Esophagus squamous epithelium (tissue), 5 donors: ENCODE data around the gene DUSP15. TPM values are rescaled to one million over a fixed set of nuclear protein-coding genes. Genes with fewer than 3 reads are reported as not detected.

ENCODE experiments used
- DNase-seq: peaks from one replicate; lab custom pipeline; 2025; lab: John Stamatoyannopoulos, UW
- H3K27ac ChIP-seq, 4 donors: fragments of 200-600 bp; sonication (generic); one replicate each; pipeline ENCODE4 v1.5.1; 2016 to 2019; ENCODE audit warnings: mild to moderate bottlenecking in 1 of 4
- H3K27me3 ChIP-seq, 4 donors: fragments of 200-600 bp; sonication (generic); 1 replicate in 3 of 4; 2 replicates in 1 of 4; pipeline versions ENCODE4 v1.5.1 to v1.6.0; 2017 to 2021; ENCODE audit warnings: antibody characterized with exemption in 1 of 4
- H3K36me3 ChIP-seq, 3 donors: fragments of 200-600 bp; sonication (generic); one replicate each; pipeline ENCODE4 v1.5.1; 2016 to 2019
- H3K4me1 ChIP-seq, 3 donors: fragments of 200-600 bp; sonication (generic); one replicate each; pipeline ENCODE4 v1.5.1; 2017 to 2019
- H3K4me3 ChIP-seq, 4 donors: fragments of 200-600 bp; sonication (generic); 1 replicate in 3 of 4; 2 replicates in 1 of 4; pipeline ENCODE4 v1.5.1; 2016 to 2019; ENCODE audit warnings: mild to moderate bottlenecking in 2 of 4, moderate library complexity in 1 of 4
- H3K9me3 ChIP-seq, 3 donors: fragments of 200-600 bp; sonication (generic); one replicate each; pipeline ENCODE4 v1.5.1; 2016 to 2019
- POLR2A ChIP-seq, 4 donors: fragments of 450-650 bp; IDR thresholded peaks; one replicate each; pipeline ENCODE4 v1.6.1; 2017; ENCODE audit warnings: antibody characterized with exemption in 4 of 4, mild to moderate bottlenecking in 4 of 4, moderate library complexity in 3 of 4
- WGBS, 2 donors: methylation state at CpG; one replicate each; pipeline ENCODE4 v1.1.5; 2018; 5-methylcytosine and 5-hydroxymethylcytosine counted together
- intact Hi-C: fragments of 100-400 bp; cut with DNase I; formaldehyde crosslinking; loops from one replicate; pipeline ENCODE4 v1.15.0; 2022
- total RNA-seq, 4 donors: library from RNA; depleted of rRNA; stranded (reverse); fragments of >200 nt; gene quantifications; one replicate each; pipeline ENCODE4 v1.1.0, GENCODE V29; 2016
- TF ChIP-seq, protein P1 (sequence below), 6 experiments: fragments of 450-650 bp in 4 of 6; fragments of 200-600 bp in 2 of 6; sonication (generic) in 2 of 6; IDR thresholded peaks; one replicate each; pipeline ENCODE4 v1.5.1; 2016 to 2019; ENCODE audit warnings: antibody characterized with exemption in 6 of 6, mild to moderate bottlenecking in 4 of 6, moderate library complexity in 4 of 6
- donor health status: DM: yes; HTN: yes; CAD: no.

DUSP15 gene
- total RNA-seq, 4 donors from 2014 or later, result 0.32 to 0.44 (median 0.38) TPM

DNA sequence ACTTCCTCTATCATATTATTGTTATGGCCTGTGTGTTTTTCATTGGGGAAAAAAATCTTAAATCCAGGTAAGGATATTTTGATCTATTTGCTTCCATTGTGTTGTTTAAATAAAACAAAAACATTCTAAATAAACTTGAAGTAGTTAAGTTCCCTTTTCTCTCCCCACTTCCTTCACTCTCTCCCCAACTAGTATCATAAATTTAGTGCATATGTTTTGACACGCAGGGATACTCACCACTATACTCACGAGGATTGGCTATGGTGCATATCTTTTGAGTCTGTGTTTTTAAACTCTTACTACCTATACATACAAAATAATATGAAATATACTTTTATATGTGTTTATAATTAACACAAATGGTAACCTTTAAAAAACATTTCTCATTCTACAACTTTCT is 5.3 kb upstream of the DUSP15 start:
- no peak for TF ChIP-seq POLR2A (IDR thresholded peaks at IDR 0.05)
- TF ChIP-seq, protein P1, sequence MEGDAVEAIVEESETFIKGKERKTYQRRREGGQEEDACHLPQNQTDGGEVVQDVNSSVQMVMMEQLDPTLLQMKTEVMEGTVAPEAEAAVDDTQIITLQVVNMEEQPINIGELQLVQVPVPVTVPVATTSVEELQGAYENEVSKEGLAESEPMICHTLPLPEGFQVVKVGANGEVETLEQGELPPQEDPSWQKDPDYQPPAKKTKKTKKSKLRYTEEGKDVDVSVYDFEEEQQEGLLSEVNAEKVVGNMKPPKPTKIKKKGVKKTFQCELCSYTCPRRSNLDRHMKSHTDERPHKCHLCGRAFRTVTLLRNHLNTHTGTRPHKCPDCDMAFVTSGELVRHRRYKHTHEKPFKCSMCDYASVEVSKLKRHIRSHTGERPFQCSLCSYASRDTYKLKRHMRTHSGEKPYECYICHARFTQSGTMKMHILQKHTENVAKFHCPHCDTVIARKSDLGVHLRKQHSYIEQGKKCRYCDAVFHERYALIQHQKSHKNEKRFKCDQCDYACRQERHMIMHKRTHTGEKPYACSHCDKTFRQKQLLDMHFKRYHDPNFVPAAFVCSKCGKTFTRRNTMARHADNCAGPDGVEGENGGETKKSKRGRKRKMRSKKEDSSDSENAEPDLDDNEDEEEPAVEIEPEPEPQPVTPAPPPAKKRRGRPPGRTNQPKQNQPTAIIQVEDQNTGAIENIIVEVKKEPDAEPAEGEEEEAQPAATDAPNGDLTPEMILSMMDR (IDR thresholded peaks at IDR 0.05), result no peak
- DNase-seq, result no peak
- Histone ChIP-seq H3K27me3 (peaks cover 0 to 16% (median 3%) of the 10 kb centered on the region in 4 donors), H3K9me3 (no peaks in the 10 kb centered on the region), H3K36me3 (no peaks in the 10 kb centered on the region), H3K27ac (no peak overlapping the region), H3K4me1 (peaks cover 0 to 20% (median 3%) of the 10 kb centered on the region in 3 donors), H3K4me3 (no peak overlapping the region)
- 56 to 62% methylated on average over 2 of the region's 2 CpGs for WGBS, 2 donors
- intact Hi-C loops, result no loop called here

DNA sequence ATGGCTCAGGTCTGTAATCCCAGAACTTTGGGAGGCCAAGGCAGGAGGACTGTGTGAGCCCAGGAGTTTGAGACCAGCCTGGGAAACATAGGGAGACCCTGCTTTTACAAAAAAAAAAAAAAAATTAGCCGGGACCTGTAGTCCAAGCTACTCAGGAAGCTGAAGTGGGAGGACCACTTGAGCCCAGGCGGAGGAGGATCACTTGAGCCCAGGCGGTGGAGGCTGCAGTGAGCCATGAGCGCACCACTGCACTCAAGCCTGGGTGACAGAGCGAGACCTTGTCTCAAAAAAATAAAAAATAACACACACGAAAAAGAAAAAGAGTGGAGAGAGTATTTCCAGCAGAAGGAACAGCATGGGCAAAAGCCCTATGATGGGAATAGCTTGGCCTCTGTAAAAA is 2.1 kb upstream of the DUSP15 start:
- H3K27ac ChIP-seq, result no peak overlapping the region
- intact Hi-C loops, result no loop called here
- no peaks in the 10 kb centered on the region for H3K9me3 ChIP-seq
- H3K27me3 ChIP-seq, result peaks cover 0 to 43% (median 5%) of the 10 kb centered on the region in 4 donors
- H3K4me3 ChIP-seq, result no peak overlapping the region
- peaks cover 5 to 23% (median 6%) of the 10 kb centered on the region in 3 donors for H3K4me1 ChIP-seq
- no peak for DNase-seq
- WGBS, 2 donors, result 81 to 90% methylated on average over 6 of the region's 6 CpGs
- no peak for TF ChIP-seq POLR2A (IDR thresholded peaks at IDR 0.05)
- TF ChIP-seq, protein P1 (IDR thresholded peaks at IDR 0.05), result no peak
- no peaks in the 10 kb centered on the region for H3K36me3 ChIP-seq

DNA sequence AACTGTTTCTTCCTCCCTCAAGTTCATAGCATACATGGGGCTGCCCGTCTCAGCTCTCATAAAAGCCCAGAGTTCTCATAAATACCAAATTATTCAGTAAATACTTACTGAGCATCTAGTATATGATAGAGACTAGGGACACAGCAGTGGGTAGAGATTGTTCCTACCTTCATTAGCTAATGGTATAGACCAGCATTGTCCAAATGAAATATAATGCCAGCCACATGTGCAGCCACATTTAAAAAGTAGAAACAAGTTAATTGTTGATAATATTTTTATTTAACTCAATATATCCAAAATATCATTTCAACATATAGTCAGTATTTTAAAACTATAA is 1.3 kb upstream of the DUSP15 start:
- TF ChIP-seq, protein P1 (IDR thresholded peaks at IDR 0.05), result no peak
- TF ChIP-seq POLR2A (IDR thresholded peaks at IDR 0.05), result no peak
- Histone ChIP-seq H3K27me3 (peaks cover 0 to 43% (median 5%) of the 10 kb centered on the region in 4 donors), H3K4me3 (no peak overlapping the region), H3K27ac (no peak overlapping the region), H3K4me1 (peaks cover 5 to 23% (median 6%) of the 10 kb centered on the region in 3 donors), H3K9me3 (no peaks in the 10 kb centered on the region), H3K36me3 (no peaks in the 10 kb centered on the region)
- WGBS, 2 donors, result 93 to 94% methylated on average over 1 of the region's 1 CpG
- DNase-seq, result no peak
- intact Hi-C loops, result no loop called here

DNA sequence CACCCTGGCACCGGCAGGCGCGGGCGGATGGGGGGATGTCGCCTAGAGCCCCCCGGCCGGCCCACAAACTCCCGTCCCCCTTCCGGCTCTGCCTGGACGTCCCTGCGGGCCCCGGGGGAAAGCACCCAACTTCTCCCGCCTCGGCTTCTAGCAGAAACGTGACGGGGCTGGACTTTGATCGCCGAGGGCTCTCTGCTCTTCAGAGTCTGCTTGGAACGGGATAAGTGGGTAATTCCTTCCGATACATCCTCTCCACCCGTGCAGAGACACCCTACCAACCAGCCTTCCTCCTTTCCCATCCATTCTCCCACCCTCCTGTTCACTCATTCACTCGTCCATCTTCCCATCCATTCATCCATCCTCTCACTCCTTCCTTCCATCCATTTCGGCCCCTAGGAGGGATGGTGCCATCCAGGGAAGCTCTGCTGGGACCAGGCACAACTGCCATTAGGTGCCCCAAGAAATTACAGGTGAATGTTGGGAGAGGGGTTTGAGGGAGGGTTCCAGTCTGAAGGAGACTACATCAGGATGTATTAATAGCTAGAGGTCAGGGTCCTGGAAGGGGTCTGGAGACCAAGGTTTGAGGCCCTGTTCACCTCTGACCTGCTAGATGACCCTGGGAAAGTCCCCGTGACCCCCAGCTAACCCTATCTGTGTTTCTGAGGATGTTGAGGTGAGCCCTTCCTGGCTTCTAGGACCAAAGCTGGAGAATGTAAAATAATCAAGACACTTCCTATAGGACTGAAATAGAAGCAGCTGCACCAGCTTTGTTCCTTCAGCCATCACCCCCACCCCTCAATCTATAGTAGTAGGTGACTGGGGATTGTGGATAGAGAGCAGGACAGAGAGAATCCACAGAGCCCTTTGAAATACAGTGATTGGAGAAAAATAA is 645 bp upstream of the DUSP15 start:
- DNase-seq, result no peak
- Histone ChIP-seq H3K9me3 (no peaks in the 10 kb centered on the region), H3K36me3 (no peaks in the 10 kb centered on the region), H3K27me3 (peaks cover 0 to 43% (median 5%) of the 10 kb centered on the region in 4 donors), H3K27ac (peak overlapping the region in 3 of 4 donors; percentile 27 to 66 (median 51)), H3K4me1 (peaks cover 5 to 23% (median 6%) of the 10 kb centered on the region in 3 donors), H3K4me3 (peak overlapping the region; percentile 38 to 74 (median 56))
- TF ChIP-seq POLR2A (IDR thresholded peaks at IDR 0.05), result no peak
- TF ChIP-seq, protein P1 (IDR thresholded peaks at IDR 0.05), result no peak
- 7 to 8% methylated on average over 13 to 17 of the region's 24 CpGs for WGBS, 2 donors
- intact Hi-C loops, result no loop called here

DNA sequence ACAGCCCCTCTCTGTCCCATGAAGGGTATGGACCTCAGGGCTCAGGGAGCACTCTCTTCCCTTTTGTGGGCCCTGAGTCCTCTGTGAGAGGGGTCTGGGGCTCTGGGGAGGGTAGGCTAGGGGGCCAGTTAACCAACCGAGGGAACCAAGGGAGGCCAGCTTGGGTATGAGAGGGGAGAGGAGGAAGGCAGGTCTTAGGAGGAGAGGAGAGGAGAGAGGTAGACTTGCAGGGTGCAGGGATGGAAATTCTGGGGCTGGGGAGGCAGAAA is 720 bp downstream of the DUSP15 start:
- H3K36me3 ChIP-seq, result no peaks in the 10 kb centered on the region
- peak overlapping the region; percentile 38 to 74 (median 56) for H3K4me3 ChIP-seq
- no peak for DNase-seq
- no peak overlapping the region for H3K27ac ChIP-seq
- H3K9me3 ChIP-seq, result no peaks in the 10 kb centered on the region
- intact Hi-C loops, result no loop called here
- TF ChIP-seq, protein P1 (IDR thresholded peaks at IDR 0.05), result no peak
- TF ChIP-seq POLR2A (IDR thresholded peaks at IDR 0.05), result no peak
- peaks cover 0 to 43% (median 5%) of the 10 kb centered on the region in 4 donors for H3K27me3 ChIP-seq
- WGBS, 2 donors, result 13 to 25% methylated on average over 1 of the region's 1 CpG
- peaks cover 5 to 23% (median 6%) of the 10 kb centered on the region in 3 donors for H3K4me1 ChIP-seq
